HG03280 (cell line): ENCODE measurements around the gene CEMIP.

Source experiments
- ATAC-seq: cut with Tn5 transposase; IDR thresholded peaks from one replicate; pipeline ENCODE4 v1.9.1; 2021; ENCODE audit warnings: mild to moderate bottlenecking, moderate library complexity; ENCODE audit not compliant: unreplicated experiment

The CEMIP gene

GRCh38 chr15:80885016-80885579, 105.9 kb downstream of the CEMIP start:
- no peak for ATAC-seq

- no peak for ATAC-seq
Observed at GRCh38 chr15:80887148-80887547, 108.0 kb downstream of the CEMIP start.

GRCh38 chr15:80888846-80889245, 109.7 kb downstream of the CEMIP start:
- ATAC-seq, result no peak

DNA sequence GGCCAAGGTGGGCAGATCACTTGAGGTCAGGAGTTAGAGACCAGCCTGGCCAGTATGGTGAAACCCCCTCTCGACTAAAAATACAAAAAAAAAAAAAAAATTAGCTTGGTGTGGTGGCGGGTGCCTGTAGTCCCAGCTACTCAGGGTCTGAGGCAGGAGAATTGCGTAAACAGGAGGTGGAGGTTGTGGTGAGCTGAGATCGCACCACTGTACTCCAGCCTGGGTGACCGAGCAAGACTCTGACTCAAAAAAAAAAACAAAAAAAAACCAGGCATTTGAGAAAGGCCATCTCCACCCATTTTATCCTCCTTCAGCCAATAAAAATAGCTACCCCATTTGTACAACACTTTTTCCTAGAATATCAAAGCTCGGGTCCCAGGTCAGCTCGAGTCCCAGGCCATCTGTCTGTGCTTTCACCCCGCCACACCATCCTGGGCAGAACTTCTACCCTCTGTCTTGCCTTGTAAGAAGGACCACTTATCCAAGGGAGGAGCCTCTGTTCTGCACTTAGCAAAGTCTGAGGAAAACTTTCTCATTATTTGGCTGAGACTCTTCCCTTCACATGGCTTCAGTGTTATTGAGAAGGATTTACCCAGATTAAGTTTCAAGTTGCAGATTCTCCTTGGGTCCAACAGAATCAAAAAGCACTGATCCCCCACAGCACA, 111.3 kb downstream of the CEMIP start:
- no peak for ATAC-seq

- no peak for ATAC-seq
Observed at GRCh38 chr15:80891006-80891405, 111.8 kb downstream of the CEMIP start.

DNA sequence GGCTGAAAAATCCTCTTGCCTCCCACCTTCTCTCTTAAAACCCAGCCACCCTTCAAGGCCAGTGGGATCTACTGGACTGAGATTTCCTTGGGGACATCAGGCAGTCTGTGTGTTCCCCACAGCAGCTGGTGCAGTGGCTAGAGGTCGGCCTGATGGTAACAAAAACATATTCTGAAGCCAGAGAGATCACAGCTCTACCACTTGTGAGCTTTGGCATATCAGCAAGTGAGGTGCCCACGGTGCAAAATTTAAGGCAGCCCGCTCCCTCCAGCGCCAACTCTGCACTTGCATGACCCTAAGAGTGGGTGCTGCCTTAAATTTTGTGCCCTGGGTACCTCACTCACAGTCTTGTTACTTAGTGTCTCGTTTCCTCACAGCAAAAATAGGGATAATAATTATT, 113.2 kb downstream of the CEMIP start:
- no peak for ATAC-seq

- no peak for ATAC-seq
Observed at GRCh38 chr15:80893777-80894176, 114.6 kb downstream of the CEMIP start.

- no peak for ATAC-seq
Observed at GRCh38 chr15:80895091-80895490, 115.9 kb downstream of the CEMIP start.

- no peak for ATAC-seq
Observed at GRCh38 chr15:80895965-80896364, 116.8 kb downstream of the CEMIP start.

DNA sequence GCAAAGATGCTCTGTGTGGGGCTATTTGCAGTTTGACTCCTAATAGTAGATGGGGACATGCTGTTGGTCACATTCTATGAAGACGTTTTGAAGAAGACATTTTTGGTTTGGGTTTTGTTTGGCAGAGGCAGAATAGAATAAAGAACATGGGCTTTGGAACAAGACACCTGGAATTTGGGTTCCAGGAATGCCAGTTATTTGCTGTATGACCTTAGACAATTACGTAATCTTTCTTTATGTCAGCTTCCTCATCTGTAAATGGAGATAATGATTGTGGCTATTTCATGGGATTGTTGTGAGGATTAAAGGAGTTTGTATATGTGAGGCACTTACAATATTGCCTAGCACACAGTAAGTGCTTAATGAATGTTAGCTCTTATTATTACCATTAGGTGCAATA, 118.9 kb downstream of the CEMIP start:
- ATAC-seq, result no peak

DNA sequence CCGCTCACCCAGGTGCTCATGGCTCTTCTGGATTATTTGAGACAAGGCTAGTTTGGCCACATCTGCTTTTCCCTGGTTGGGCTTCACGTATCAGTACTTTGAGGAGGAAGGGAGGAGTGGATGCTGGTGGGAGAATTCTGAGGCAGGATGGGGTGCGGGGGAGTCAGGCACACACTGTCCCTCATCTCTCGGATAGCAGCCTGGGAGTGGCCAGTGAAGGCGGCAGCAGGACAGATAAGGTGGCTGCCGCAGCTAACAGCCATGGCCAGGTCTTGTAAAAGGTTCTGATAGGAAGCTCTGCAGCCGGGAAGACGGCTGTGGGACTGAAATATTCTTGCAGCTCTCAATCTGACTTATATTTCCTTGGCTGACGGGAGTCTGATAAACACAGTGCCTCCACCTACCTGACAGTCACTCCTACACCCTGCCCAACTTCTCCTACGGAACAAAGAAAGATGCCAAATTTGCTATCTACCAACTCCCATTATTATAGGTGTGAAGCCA, 123.2 kb downstream of the CEMIP start:
- no peak for ATAC-seq

DNA sequence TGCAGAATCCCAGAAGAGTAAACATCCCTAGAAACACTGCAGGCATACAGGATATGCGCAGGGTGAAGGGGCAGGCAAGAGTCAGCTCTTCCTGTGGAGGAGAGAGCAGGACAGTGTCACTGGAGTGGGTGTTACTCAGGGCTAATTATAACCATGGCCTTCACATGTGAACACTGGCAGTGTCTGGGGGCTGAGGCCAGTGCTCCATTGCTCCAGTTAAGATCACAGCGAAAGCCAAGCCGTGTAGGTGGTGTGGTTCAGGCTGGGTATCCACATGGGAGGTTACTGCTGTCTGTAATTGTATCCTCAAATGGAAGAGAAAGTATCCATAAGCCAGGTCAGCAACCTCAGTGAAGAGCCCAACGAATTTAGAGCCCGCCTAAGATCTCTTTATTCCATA, 125.8 kb downstream of the CEMIP start:
- ATAC-seq, result no peak

DNA sequence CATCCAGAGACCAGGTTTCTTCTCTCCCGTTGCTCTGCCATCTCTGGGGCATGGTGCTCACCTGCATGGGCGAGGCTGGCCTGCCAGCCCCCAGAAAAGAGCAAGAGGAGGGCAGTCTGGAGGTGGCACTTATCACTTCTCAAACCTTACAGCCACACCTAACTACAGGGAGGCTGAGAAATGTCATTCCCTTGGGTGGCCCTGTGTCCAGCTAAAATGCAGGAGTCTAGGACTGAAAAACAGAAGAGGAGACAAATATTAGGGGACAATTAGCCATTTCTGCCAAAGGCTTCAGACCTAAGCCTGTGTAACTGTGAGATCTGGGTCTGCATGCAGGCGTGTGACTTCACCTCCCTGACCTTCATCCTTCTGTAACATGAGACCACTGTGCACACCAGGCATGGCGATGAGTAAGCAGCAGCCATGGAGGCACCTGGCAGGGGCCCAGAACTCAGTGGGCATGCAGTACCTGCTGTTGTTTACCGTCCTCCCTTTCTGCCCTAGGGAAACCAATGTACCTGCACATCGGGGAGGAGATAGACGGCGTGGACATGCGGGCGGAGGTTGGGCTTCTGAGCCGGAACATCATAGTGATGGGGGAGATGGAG, 127.1 kb downstream of the CEMIP start:
- ATAC-seq, result no peak

- ATAC-seq, result no peak
Observed at GRCh38 chr15:80911821-80912220, 132.7 kb downstream of the CEMIP start.

DNA sequence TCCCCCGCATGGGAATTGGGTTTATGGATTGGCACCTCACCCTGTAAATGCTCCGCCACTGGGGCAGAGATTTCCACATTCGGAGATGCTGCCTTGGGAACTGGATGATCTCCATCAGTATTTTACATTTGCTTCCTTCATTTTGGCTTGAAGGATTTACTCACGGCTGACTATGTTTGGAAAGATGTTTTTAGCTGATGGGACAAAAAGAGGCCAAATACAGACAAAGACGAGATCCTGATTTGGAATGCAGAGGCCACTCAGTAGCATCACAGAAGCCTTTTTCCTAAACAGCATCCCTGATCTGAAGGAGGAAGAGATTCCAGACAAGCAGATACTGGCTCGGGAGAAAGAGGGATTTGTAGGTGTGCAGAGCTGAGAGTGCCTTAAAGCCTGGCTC, 133.5 kb downstream of the CEMIP start:
- no peak for ATAC-seq

DNA sequence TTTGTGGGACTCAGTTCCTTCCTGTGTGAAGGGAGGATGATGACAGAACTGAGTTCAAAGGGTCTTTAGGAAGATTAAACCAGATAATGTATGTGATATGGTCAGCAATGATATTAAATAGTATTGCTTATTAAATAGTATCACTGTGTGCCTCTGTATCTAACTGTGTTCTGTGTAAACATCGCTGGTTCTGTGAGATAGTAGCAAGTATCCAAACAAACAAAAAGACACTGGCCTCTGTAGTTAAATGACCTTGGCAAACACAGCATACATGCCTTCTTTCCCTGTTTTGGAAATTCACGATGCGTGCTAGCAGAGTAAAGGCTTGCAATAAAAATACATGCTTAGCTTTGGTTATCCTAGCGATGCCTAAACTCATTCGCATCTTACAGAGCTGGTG, 134.4 kb downstream of the CEMIP start:
- ATAC-seq, result no peak

GRCh38 chr15:80915472-80915871, 136.3 kb downstream of the CEMIP start:
- ATAC-seq, result no peak

- ATAC-seq, result no peak
Observed at GRCh38 chr15:80916056-80916455, 136.9 kb downstream of the CEMIP start.

DNA sequence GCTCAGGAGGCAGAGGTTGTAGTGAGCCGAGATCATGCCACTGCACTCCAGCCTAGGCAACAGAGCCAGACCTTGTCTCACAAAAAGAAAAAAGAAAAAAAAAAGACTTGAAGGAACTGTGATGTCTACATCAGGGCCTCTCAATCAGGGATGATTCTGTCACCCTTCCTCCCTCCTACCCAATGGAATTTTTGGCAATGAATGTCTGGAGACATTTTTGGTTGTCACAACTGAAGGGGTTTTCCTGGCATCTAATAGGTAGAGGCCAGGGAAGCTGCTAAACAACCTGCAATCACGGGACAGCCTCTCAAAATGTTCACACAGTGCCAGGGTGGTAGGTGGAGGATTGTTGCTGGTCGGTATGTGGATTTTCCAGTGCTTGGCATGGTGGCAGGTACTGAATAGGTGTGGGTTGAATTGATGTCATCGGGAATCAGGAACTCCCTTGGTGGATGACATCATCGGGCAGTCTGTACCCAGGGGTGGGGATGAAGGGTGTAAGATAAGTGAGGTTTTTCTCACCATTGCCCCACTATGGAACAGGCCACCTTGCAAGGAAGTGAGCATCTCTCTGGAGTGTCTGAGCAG, 139.1 kb downstream of the CEMIP start:
- ATAC-seq, result no peak

DNA sequence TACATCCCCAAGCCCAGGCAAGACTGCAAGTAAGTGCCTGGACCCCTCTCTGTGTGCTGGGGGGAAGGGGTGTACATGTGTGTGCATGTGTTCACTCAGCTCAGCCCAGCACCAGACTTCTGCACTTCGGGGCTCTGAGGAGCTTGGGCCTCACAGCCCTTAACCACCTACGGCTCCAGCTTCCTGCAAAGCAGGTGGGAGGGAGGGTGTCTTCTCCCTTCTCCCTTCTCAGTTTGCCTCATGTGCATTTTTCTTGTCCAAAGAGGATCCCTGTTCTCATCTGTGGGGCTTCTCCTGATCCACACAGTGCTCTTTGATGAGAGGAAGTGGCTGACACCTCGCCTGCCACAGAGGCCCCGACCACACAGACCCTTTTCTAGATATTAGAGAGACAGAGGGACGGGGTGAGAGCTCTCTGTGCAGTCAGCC, 141.1 kb downstream of the CEMIP start:
- no peak for ATAC-seq

GRCh38 chr15:80921736-80922410, 142.7 kb downstream of the CEMIP start:
- ATAC-seq, result no peak
